ENCODE results near the gene RAD50.

GRCh38 chr5:132669455-132669820, 112.7 kb downstream of the RAD50 start:
- TF ChIP-seq, protein P1, sequence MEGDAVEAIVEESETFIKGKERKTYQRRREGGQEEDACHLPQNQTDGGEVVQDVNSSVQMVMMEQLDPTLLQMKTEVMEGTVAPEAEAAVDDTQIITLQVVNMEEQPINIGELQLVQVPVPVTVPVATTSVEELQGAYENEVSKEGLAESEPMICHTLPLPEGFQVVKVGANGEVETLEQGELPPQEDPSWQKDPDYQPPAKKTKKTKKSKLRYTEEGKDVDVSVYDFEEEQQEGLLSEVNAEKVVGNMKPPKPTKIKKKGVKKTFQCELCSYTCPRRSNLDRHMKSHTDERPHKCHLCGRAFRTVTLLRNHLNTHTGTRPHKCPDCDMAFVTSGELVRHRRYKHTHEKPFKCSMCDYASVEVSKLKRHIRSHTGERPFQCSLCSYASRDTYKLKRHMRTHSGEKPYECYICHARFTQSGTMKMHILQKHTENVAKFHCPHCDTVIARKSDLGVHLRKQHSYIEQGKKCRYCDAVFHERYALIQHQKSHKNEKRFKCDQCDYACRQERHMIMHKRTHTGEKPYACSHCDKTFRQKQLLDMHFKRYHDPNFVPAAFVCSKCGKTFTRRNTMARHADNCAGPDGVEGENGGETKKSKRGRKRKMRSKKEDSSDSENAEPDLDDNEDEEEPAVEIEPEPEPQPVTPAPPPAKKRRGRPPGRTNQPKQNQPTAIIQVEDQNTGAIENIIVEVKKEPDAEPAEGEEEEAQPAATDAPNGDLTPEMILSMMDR (IDR thresholded peaks at IDR 0.05), result no peak
- TF ChIP-seq POLR2A (IDR thresholded peaks at IDR 0.05; ENCODE audit: low read depth), result no peak

Data from esophagus muscularis mucosa (tissue), 3 donors.